ENCODE data around the gene FBLN7.

FBLN7 gene

GRCh38 chr2:112173646-112174319 lies 35.6 kb downstream of the FBLN7 start:
- no peak overlapping the region for H3K4me3 ChIP-seq (ENCODE audit: low read depth, low read length)
- no peak for DNase-seq (ENCODE audit: low read depth)
- TF ChIP-seq CTCF (IDR thresholded peaks at IDR 0.05; ENCODE audit: control insufficient read depth, extremely low read depth, insufficient read depth), result no peak

GRCh38 chr2:112174383-112174782 lies 36.2 kb downstream of the FBLN7 start:
- TF ChIP-seq CTCF (IDR thresholded peaks at IDR 0.05; ENCODE audit: control insufficient read depth, extremely low read depth, insufficient read depth), result no peak
- no peak overlapping the region for H3K4me3 ChIP-seq (ENCODE audit: low read depth, low read length)
- no peak for DNase-seq (ENCODE audit: low read depth)

DNA sequence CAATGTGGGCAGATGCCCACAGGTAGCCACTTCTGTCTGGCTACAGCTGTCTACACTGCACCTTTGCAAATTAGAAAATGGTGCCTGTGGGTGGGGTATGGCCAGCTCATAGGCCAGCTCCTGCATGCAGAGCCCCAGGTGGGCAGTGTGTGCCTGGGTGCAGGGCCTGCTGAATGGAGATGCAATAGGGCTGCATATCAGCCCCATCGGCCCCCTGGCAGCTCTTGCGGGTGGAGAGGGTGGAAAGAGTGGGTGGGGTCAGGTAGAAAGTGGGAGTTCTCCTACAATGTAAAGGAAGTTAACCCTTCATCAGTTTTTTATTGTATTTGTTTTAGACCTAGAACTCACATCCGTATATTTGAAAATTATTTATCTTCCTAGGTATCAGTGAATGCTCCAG lies 37.1 kb downstream of the FBLN7 start:
- no peak overlapping the region for H3K4me3 ChIP-seq (ENCODE audit: low read depth, low read length)
- no peak for DNase-seq (ENCODE audit: low read depth)
- TF ChIP-seq CTCF (IDR thresholded peaks at IDR 0.05; ENCODE audit: control insufficient read depth, extremely low read depth, insufficient read depth), result no peak

DNA sequence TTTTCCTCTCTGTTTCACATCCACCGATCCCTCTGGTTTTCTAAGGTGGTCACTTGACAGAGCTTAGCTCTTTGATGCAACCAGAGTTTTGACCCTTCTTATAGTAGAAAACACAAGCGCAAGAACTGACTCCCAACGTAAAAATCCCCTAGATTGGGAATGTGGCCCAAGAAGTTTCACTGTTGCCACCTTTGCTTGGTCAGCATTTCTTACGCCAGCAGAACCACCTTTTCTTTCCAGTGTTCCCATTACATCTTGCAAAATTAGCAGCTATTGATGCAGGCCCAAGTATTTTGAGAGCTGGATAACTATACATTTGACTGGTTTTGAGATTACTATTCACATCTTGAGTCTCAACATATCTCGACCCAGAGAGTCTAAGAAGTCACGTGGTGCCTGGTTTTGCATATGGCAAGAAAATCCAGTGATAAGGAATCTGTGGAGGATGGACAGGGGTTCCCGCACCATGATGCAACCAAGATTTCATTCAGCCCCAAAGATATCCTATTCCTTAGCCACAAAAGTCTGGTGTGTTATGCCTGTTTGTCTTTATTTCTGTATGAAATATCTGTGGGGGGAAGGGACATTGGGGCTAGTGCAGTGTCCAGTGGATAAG lies 37.9 kb downstream of the FBLN7 start:
- H3K4me3 ChIP-seq (ENCODE audit: low read depth, low read length), result no peak overlapping the region
- DNase-seq (ENCODE audit: low read depth), result no peak
- no peak for TF ChIP-seq CTCF (IDR thresholded peaks at IDR 0.05; ENCODE audit: control insufficient read depth, extremely low read depth, insufficient read depth)

DNA sequence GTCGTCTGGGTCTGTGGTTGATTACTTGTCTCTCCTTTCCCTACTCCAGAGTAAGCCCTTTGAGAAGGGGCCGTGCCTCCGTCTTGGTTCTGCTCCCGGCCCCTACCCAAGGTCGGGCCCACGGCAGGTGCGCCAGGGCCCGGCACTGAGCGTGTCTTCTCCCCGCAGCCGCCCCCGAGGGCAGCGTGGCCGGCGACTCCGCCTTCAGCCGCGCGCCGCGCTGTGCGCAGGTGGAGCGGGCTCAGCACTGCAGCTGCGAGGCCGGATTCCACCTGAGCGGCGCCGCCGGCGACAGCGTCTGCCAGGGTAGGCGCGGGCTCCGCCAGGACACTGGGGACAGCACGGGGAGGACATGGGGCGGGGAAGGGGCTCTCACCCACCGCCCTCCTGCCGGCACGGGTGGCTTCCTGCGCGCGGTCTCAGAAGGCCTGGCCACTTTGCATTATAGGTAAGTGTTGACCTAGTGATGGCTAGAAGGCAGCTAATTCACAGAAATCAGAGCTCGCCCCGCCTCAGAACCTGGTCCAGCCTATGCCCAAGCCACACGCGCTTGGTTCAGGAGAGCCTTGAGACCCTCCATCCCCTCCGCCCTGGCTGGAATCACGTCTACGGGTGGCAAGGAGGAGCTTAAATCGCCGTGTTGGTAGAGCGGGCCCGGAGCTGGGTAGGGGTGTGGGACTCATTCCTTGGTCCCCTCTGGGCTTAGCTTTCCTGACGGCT lies 43.5 kb downstream of the FBLN7 start:
- no peak for DNase-seq (ENCODE audit: low read depth)
- no peak overlapping the region for H3K4me3 ChIP-seq (ENCODE audit: low read depth, low read length)
- no peak for TF ChIP-seq CTCF (IDR thresholded peaks at IDR 0.05; ENCODE audit: control insufficient read depth, extremely low read depth, insufficient read depth)

- no peak overlapping the region for H3K4me3 ChIP-seq (ENCODE audit: low read depth, low read length)
- TF ChIP-seq CTCF (IDR thresholded peaks at IDR 0.05; ENCODE audit: control insufficient read depth, extremely low read depth, insufficient read depth), result no peak
- no peak for DNase-seq (ENCODE audit: low read depth)
These were observed 44.4 kb downstream of the FBLN7 start for GRCh38 chr2:112182581-112183034.

Data from LNCaP clone FGC (cell line).